ENCODE results near the gene TENM4. TPM values are rescaled to one million over a fixed set of nuclear protein-coding genes. Genes with fewer than 3 reads are reported as not detected.
A peak's percentile ranks its signal among the peaks of the same experiment; 100 is the strongest.

TENM4 gene
- total RNA-seq, 1 donor from 2014 or later, result 117 TPM

- no peak overlapping the region for H3K27ac Mint-ChIP-seq
- no peak for TF ChIP-seq CTCF (IDR thresholded peaks at IDR 0.05; ENCODE audit: unreplicated experiment)
- peaks cover 5% of the 10 kb centered on the region for H3K27me3 Mint-ChIP-seq
- H3K4me3 Mint-ChIP-seq (ENCODE audit: low read depth), result no peak overlapping the region
- no peaks in the 10 kb centered on the region for H3K9me3 Mint-ChIP-seq (ENCODE audit: low read depth)
- no peak for DNase-seq (ENCODE audit: low spot score, unreplicated experiment)
- H3K36me3 Mint-ChIP-seq (ENCODE audit: insufficient read depth), result peaks cover 3% of the 10 kb centered on the region
- peaks cover 8% of the 10 kb centered on the region for H3K4me1 Mint-ChIP-seq (ENCODE audit: low read depth)
These were observed 43.6 kb downstream of the TENM4 start for GRCh38 chr11:79397252-79397651.

DNA sequence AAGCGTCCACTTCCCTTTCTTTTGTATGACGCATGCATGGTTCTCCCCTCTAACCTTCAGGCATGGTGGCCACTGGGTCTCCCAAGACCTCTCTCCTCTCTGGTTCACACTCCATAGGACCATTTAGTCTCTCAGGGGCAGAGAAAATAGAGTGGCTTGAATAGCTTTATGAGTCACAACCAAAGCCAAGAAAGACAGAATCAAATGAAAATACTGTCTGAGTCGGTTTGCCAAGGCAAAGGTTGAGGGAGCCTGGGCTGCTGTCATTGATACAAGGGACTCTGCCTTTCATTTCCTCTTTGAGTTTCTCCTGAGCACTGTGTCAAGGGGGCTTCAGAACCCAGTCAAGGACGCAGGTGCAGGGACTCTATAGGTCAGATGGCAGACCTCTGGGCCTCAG lies 44.2 kb downstream of the TENM4 start:
- no peaks in the 10 kb centered on the region for H3K9me3 Mint-ChIP-seq (ENCODE audit: low read depth)
- peaks cover 8% of the 10 kb centered on the region for H3K4me1 Mint-ChIP-seq (ENCODE audit: low read depth)
- TF ChIP-seq CTCF (IDR thresholded peaks at IDR 0.05; ENCODE audit: unreplicated experiment), result no peak
- H3K27me3 Mint-ChIP-seq, result peaks cover 5% of the 10 kb centered on the region
- no peak for DNase-seq (ENCODE audit: low spot score, unreplicated experiment)
- peaks cover 1% of the 10 kb centered on the region for H3K36me3 Mint-ChIP-seq (ENCODE audit: insufficient read depth)
- H3K4me3 Mint-ChIP-seq (ENCODE audit: low read depth), result no peak overlapping the region
- H3K27ac Mint-ChIP-seq, result no peak overlapping the region

GRCh38 chr11:79396001-79396400 lies 44.8 kb downstream of the TENM4 start:
- Mint-ChIP-seq H3K4me1 (ENCODE audit: low read depth) (peaks cover 8% of the 10 kb centered on the region), H3K9me3 (ENCODE audit: low read depth) (no peaks in the 10 kb centered on the region), H3K27me3 (peaks cover 5% of the 10 kb centered on the region), H3K36me3 (ENCODE audit: insufficient read depth) (no peaks in the 10 kb centered on the region), H3K4me3 (ENCODE audit: low read depth) (no peak overlapping the region), H3K27ac (no peak overlapping the region)
- DNase-seq (ENCODE audit: low spot score, unreplicated experiment), result no peak
- TF ChIP-seq CTCF (IDR thresholded peaks at IDR 0.05; ENCODE audit: unreplicated experiment), result no peak

DNA sequence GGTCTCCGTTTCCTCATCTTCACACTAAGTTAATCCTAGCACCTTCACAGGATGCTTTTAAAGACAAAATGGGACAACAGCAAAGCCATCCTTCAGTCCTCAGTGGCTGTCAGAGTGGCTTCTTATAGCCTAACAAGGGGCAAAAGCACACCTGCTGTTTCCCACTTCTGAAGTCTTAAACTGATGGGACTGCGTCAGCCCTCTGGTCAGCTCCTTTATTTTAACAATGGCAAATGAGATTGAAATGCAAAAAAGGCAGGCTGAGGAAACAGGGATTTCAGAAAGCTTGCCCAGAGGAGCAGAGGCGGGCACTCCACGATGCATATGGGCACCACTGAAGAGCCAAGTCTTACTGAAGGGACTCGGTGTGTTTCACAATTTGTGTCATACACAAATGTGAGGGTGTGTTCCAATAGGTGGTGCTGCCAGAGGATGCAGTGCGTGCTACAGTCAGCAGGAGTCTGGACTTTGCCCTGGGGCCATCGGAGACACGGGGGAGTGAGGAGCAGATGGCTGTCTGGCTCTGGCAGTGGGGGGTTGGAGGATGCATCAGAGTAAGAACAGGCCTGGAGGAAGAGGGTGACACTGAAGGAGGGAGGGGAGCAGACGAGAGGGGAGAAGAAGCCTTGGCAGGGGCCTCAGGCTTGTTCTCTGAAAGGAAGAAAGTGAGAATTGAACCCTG lies 47.3 kb downstream of the TENM4 start:
- no peak for DNase-seq (ENCODE audit: low spot score, unreplicated experiment)
- no peak overlapping the region for H3K4me3 Mint-ChIP-seq (ENCODE audit: low read depth)
- no peaks in the 10 kb centered on the region for H3K36me3 Mint-ChIP-seq (ENCODE audit: insufficient read depth)
- peak; percentile 20 for TF ChIP-seq CTCF (IDR thresholded peaks at IDR 0.05; ENCODE audit: unreplicated experiment)
- H3K9me3 Mint-ChIP-seq (ENCODE audit: low read depth), result no peaks in the 10 kb centered on the region
- H3K27ac Mint-ChIP-seq, result peak overlapping the region; percentile 7
- H3K4me1 Mint-ChIP-seq (ENCODE audit: low read depth), result peaks cover 10% of the 10 kb centered on the region
- H3K27me3 Mint-ChIP-seq, result peaks cover 5% of the 10 kb centered on the region

- DNase-seq (ENCODE audit: low spot score, unreplicated experiment), result no peak
- H3K27ac Mint-ChIP-seq, result no peak overlapping the region
- no peak for TF ChIP-seq CTCF (IDR thresholded peaks at IDR 0.05; ENCODE audit: unreplicated experiment)
- peaks cover 10% of the 10 kb centered on the region for H3K4me1 Mint-ChIP-seq (ENCODE audit: low read depth)
- H3K27me3 Mint-ChIP-seq, result peaks cover 5% of the 10 kb centered on the region
- H3K36me3 Mint-ChIP-seq (ENCODE audit: insufficient read depth), result no peaks in the 10 kb centered on the region
- H3K9me3 Mint-ChIP-seq (ENCODE audit: low read depth), result no peaks in the 10 kb centered on the region
- H3K4me3 Mint-ChIP-seq (ENCODE audit: low read depth), result no peak overlapping the region
These were observed 48.7 kb downstream of the TENM4 start for GRCh38 chr11:79392161-79392560.

Measured in progenitor cell of endocrine pancreas (in vitro differentiated cells).